ENCODE results near the gene DDX39A.

DNA sequence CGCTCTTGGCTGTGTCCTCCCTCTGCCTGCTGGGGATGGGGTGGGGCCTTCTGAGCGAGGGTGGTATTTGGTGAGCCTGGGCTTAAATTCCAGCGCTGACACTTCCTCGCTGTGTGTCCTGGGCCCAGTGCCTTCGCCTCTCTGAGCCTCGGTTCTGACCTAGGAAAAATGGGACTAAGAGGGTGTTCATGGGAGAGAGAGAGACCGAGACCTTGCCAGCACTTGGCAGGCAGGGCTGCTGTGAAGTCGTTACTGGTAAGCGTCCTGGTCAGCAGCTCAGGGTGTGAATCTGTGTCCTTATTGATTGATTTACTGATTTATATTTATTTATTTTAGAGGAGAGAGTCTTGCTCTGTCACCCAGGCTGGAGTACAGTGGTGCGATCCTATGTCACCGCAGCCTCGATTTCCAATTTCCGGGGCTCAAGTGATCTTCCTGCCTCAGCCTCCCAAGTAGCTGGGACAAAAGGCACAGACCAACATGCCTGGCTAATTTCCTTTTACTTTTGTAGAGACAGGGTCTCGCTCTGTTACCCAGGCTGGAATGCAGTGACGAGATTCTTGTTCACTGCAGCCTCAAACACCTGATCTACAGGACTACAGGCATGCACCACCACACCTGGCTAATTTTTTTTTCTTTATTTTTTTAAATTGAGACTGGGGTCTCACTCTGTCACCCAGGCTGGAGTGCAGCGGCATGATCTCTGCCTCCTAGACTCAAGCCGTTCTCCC, 16.3 kb upstream of the DDX39A start:
- no peak for TF ChIP-seq POLR2A (IDR thresholded peaks at IDR 0.05; ENCODE audit: low read length)
- TF ChIP-seq GATA1 (IDR thresholded peaks at IDR 0.05; ENCODE audit: low read depth, low read length), result no peak

Data from erythroblast (primary cell).